Erythroblast (primary cell): ENCODE measurements around the gene FOXA1.

Source experiments
- DNase-seq, 2 experiments: peaks; one replicate each; lab custom pipeline; 2025; lab: John Stamatoyannopoulos, UW
- GATA1 ChIP-seq: IDR thresholded peaks from 2 replicates; pipeline ENCODE4 v1.6.1; 2011; ENCODE audit warnings: low read depth, mild to moderate bottlenecking, control low read depth, low read length, moderate library complexity
- POLR2A ChIP-seq: IDR thresholded peaks from 2 replicates; pipeline ENCODE4 v1.6.1; 2011; ENCODE audit warnings: mild to moderate bottlenecking, low read length

Gene FOXA1

DNA sequence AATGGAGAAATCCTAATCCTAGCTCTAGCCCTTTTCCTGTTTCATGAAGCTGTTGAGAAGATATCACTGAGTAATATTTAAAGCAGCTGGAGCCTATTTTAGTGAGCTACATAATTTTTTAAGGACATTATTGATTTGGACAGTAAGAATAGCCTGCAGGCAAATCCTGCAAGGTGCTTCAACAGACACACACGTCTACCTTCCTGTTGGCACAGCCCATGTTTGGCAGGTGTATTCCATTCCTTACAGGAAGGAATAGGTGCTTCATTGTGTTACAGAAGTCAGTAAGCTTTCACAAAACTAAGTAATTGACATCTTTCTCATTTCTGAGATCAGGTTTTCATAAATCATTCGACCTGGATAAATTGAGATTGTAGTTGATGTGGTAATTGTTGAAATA, 50.6 kb downstream of the FOXA1 start:
- no peak for DNase-seq
- no peak for TF ChIP-seq POLR2A
- no peak for TF ChIP-seq GATA1

DNA sequence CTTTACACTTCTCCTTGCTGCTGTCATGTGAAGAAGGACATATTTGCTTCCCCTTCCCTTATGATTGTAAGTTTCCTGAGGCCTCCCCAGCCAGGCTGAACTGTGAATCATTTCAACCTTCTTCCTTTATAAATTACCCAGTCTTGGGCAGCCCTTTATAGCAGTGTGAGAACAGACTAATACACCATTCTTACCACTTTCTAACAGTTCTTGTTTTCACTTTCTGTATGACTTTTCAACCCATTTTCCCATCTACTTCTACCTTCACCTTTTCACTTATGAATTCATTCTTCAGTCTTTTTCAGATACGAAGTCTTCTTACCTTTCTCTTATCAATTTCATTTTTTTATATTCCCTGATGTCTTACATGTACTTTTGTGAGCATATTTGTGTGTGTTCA, 55.1 kb downstream of the FOXA1 start:
- TF ChIP-seq GATA1 (no peak), POLR2A (no peak)
- DNase-seq: no peak
